Psoas muscle (tissue), 8 donors: Measurements from ENCODE around the gene MOSPD3. TPM values are rescaled to one million over a fixed set of nuclear protein-coding genes. Genes with fewer than 3 reads are reported as not detected.

Experiments
- ATAC-seq, 4 donors: fragments of 200-7000 bp; cut with Tn5 transposase; one replicate each; pipeline ENCODE4 v1.9.1; 2020; ENCODE audit warnings: moderate library complexity in 3 of 4, mild to moderate bottlenecking in 2 of 4
- DNase-seq, 2 donors: peaks; one replicate each; pipeline ENCODE4 v3.0.0-alpha.2; 2020
- H3K27ac ChIP-seq: fragments of 200-600 bp; one replicate; pipeline ENCODE4 v1.8.0; 2022
- H3K27me3 ChIP-seq, 3 donors: fragments of 200-600 bp in 1 of 3; one replicate each; pipeline versions ENCODE4 v1.6.1 to v1.8.0; 2013 to 2022; ENCODE audit warnings: low read length in 2 of 3, mild to moderate bottlenecking in 2 of 3, moderate library complexity in 1 of 3; ENCODE audit not compliant: insufficient read depth in 3 of 3
- H3K36me3 ChIP-seq, 2 donors: fragments of 200-600 bp in 1 of 2; one replicate each; pipeline versions ENCODE4 v1.6.1 to v1.8.0; 2013 to 2022; ENCODE audit warnings: low read depth in 1 of 2, mild to moderate bottlenecking in 1 of 2, moderate library complexity in 1 of 2; ENCODE audit not compliant: insufficient read depth in 1 of 2
- H3K4me1 ChIP-seq: fragments of 200-600 bp; one replicate; pipeline ENCODE4 v1.8.0; 2022
- H3K4me3 ChIP-seq: fragments of 200-600 bp; one replicate; pipeline ENCODE4 v1.8.0; 2022; ENCODE audit warnings: mild to moderate bottlenecking
- H3K9me3 ChIP-seq: fragments of 200-600 bp; one replicate; pipeline ENCODE4 v1.8.0; 2022
- WGBS, 3 donors: extraction: QIAGEN DNeasy Blood & Tissue Kit; methylation state at CpG; one replicate each; pipeline versions ENCODE4 v1.1.6 to v1.1.7; 2013; 5-methylcytosine and 5-hydroxymethylcytosine counted together
- intact Hi-C, 2 donors: fragments of 100-400 bp; cut with DNase I; formaldehyde crosslinking; loops; one replicate each; pipeline versions ENCODE4 v1.11.0 to v1.14.2; 2022
- polyA plus RNA-seq, 3 donors: library from polyadenylated mRNA; stranded (reverse); fragments of 200-250 nt; gene quantifications; one replicate each; pipeline ENCODE4 v1.2.3, GENCODE V29; 2013
- total RNA-seq, 4 donors: library from RNA; stranded (reverse); fragmentation: NEBNext Ultra II Directional in 2 of 4; extraction: Animal tissue kit (Norgen Biotek cat#: 25700) in 2 of 4; gene quantifications; one replicate each; pipeline versions ENCODE4 v1.2.1 to v1.2.4, GENCODE V29; 2021 to 2023
- TF ChIP-seq, protein P1 (sequence below): fragments of 200-600 bp; IDR thresholded peaks from one replicate; pipeline ENCODE4 v1.8.0; 2022; ENCODE audit warnings: antibody characterized with exemption
- donor health status: healthy with polysubstance abuse.
- donor health status: DM: no; HTN: no; CAD: no; lungs with moderate emphysema.
- donor health status: Bipolar disorder and iron deficiency.
- donor health status: healthy.
- donor health status: DM: yes; HTN: yes; CAD: no.
- donor health status: DM: no; HTN: no; CAD: no.
- donor health status: DM: no; HTN: no; CAD: no.
- donor health status: DM: yes; HTN: yes; CAD: no.

MOSPD3 gene
- total and polyA plus RNA-seq, 7 donors: 6.2 to 11.3 (median 7.0) TPM

DNA sequence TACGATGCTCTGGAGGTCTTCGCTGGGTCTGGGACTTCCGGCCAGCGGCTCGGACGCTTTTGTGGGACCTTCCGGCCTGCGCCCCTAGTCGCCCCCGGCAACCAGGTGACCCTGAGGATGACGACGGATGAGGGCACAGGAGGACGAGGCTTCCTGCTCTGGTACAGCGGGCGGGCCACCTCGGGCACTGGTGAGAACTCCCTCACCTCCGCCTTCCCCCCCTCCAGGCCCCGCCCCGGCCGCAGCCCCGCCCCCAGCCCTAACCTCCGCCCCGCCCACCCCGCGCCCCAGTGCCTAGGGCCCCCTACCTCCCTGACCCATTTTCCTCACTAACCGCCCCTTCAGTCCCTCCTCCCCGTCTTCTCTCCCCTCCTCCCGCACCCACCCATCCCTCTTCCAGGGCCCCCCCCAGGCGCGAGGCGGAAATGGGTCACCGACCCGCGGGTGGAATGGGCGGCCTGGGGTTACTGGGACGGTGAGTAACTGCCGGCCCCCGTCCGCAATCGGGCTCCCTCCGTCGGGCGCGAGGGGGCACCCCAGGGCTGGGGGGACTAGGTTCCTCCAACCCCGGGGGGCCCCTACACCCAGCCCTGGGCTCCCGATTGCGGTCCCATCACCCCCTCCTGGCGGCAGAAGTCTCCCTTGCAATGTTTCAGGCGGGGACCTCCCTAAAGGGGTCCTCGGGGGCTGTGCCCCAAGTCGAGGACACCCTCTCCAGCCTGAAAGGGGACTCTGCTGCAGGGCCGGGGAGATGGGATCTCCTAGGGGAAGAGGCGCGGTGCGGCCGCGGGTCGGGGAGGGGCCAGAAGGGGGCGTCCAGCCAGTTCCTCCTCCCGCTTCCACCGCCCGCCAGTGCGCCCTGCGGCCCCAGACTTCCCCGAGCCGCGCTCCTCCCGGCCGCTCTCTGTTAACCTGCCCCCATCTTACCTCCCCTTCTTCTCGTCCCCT, 8.0 kb upstream of the MOSPD3 start:
- Histone ChIP-seq H3K4me1 (peaks cover 5% of the 10 kb centered on the region), H3K4me3 (peak overlapping the region; percentile 80), H3K27me3 (peaks cover 0 to 8% (median 3%) of the 10 kb centered on the region in 3 donors), H3K27ac (no peak overlapping the region), H3K9me3 (no peaks in the 10 kb centered on the region), H3K36me3 (no peaks in the 10 kb centered on the region)
- TF ChIP-seq, protein P1, sequence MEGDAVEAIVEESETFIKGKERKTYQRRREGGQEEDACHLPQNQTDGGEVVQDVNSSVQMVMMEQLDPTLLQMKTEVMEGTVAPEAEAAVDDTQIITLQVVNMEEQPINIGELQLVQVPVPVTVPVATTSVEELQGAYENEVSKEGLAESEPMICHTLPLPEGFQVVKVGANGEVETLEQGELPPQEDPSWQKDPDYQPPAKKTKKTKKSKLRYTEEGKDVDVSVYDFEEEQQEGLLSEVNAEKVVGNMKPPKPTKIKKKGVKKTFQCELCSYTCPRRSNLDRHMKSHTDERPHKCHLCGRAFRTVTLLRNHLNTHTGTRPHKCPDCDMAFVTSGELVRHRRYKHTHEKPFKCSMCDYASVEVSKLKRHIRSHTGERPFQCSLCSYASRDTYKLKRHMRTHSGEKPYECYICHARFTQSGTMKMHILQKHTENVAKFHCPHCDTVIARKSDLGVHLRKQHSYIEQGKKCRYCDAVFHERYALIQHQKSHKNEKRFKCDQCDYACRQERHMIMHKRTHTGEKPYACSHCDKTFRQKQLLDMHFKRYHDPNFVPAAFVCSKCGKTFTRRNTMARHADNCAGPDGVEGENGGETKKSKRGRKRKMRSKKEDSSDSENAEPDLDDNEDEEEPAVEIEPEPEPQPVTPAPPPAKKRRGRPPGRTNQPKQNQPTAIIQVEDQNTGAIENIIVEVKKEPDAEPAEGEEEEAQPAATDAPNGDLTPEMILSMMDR: peak; percentile 18
- ATAC-seq: peak; percentile 70 to 90 (median 78)
- WGBS, 3 donors: 1 to 3% (median 1%) methylated on average over 49 to 70 of the region's 70 CpGs
- intact Hi-C loops: loop anchor here in 1 of 2 donors (2.0 kb wide), 1 partner anchor 18 kb away; the partner anchor contains the start of genes FBXO24 and LRCH4
- peak; percentile 77 to 86 for DNase-seq

DNA sequence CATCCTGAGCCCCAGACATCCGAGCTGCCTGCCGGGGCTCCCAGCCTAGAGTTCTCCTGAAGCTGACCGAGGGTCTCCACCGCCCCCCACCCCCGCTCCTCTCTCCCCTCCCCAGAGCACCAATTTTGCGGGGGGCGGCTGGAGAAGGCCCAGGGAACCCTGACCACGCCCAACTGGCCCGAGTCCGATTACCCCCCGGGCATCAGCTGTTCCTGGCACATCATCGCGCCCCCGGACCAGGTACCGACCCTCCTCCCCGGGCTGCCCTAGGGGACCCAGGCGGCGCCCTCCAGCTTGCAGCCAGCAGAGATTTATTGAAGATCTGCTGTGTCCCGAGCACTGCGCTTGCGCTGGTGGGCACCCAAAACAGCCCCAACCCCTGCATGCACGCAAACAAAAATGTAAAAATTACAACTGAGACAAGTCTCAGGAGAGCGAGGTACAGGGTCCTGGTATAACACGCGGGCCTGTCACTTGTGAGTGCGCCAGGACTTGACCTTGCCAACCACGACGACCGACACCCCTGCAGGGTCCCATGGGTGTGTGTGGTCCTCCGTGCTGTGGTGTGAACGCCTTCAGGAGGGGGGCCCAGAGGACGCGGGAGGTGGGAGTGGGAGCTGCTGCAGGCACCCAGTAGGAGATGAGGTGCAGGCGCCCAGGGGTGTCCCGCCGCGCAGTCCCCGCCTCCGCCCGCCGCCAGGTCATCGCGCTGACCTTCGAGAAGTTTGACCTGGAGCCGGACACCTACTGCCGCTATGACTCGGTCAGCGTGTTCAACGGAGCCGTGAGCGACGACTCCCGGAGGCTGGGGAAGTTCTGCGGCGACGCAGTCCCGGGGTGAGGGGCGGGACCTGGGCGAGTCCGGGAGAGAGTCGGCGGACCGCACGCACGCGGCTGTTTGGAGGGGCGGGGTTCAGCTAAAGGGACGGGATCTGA, 7.1 kb upstream of the MOSPD3 start:
- Histone ChIP-seq H3K36me3 (no peaks in the 10 kb centered on the region), H3K27ac (no peak overlapping the region), H3K9me3 (no peaks in the 10 kb centered on the region), H3K27me3 (peaks cover 0 to 8% (median 3%) of the 10 kb centered on the region in 3 donors), H3K4me1 (peaks cover 5% of the 10 kb centered on the region), H3K4me3 (peak overlapping the region; percentile 80)
- DNase-seq (peak; percentile 35 to 63), ATAC-seq (peak in 3 of 4 donors; percentile 18 to 35 (median 23))
- WGBS, 3 donors: 13 to 15% (median 15%) methylated on average over 54 to 68 of the region's 68 CpGs
- intact Hi-C loops: loop anchor here (2.0 to 5.0 kb wide), 2 partner anchors 18 to 87 kb away; partner anchors contain the start of genes FBXO24 (in 1 of the 2), GIGYF1 (in 1 of the 2) and LRCH4 (in 1 of the 2)
- TF ChIP-seq, protein P1: no peak

DNA sequence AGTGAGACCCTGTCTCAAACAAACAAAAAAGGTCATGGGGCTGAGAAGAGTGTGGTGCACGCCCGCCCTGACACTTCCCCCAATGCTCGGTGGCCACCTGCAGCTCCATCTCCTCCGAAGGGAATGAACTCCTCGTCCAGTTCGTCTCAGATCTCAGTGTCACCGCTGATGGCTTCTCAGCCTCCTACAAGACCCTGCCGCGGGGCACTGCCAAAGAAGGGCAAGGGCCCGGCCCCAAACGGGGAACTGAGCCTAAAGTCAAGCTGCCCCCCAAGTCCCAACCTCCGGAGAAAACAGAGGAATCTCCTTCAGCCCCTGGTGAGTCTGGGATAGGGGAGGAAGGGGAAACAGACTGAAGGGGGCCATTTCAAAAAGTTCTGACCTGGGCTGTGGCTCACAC, 6.0 kb upstream of the MOSPD3 start:
- no peaks in the 10 kb centered on the region for H3K9me3 ChIP-seq
- whole genome bisulfite sequencing, 3 donors: 86 to 91% (median 90%) methylated on average over 12 of the region's 12 CpGs
- H3K4me3 ChIP-seq: no peak overlapping the region
- TF ChIP-seq, protein P1: no peak
- no peak overlapping the region for H3K27ac ChIP-seq
- DNase-seq (no peak), ATAC-seq (no peak)
- H3K36me3 ChIP-seq: no peaks in the 10 kb centered on the region
- H3K4me1 ChIP-seq: peaks cover 5% of the 10 kb centered on the region
- intact Hi-C loops: loop anchor here in 1 of 2 donors (5.0 kb wide), 1 partner anchor 86 kb away; the partner anchor contains the start of gene GIGYF1
- H3K27me3 ChIP-seq: peaks cover 0 to 3% (median 0%) of the 10 kb centered on the region in 3 donors

DNA sequence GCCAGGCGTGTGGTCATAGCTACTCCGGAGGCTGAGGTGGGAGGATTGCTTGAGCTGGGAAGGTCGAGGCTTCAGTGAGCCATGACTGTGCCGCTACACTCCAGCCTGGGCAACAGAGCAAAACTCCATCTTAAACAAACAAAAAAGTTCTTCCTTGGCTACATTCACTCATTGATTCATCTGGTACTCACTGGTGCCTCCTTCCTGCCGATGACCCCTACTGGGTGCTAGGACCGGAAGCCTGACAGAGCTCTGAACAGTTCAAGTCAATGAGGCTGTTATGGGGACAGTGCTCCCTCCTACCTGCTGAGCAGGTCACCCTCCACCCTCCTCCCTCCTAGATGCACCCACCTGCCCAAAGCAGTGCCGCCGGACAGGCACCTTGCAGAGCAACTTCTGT, 5.2 kb upstream of the MOSPD3 start:
- no peak for DNase-seq
- Histone ChIP-seq H3K4me3 (no peak overlapping the region), H3K27me3 (peaks cover 0 to 3% (median 0%) of the 10 kb centered on the region in 3 donors), H3K27ac (no peak overlapping the region), H3K36me3 (no peaks in the 10 kb centered on the region), H3K9me3 (no peaks in the 10 kb centered on the region), H3K4me1 (peaks cover 5% of the 10 kb centered on the region)
- TF ChIP-seq, protein P1: no peak
- intact Hi-C loops: loop anchor here in 1 of 2 donors (5.0 kb wide), 1 partner anchor 85 kb away; the partner anchor contains the start of gene GIGYF1
- ATAC-seq: no peak
- 91 to 96% (median 95%) methylated on average over 8 of the region's 8 CpGs for WGBS, 3 donors
